GM18519 (cell line): Measurements from ENCODE around the gene PSMC3IP.

ENCODE experiments used
- ATAC-seq: cut with Tn5 transposase; IDR thresholded peaks from one replicate; pipeline ENCODE4 v1.9.1; 2021; ENCODE audit warnings: mild to moderate bottlenecking, moderate library complexity; ENCODE audit not compliant: unreplicated experiment, low FRiP score

Gene PSMC3IP

GRCh38 chr17:42586514-42587230 is 9.1 kb upstream of the PSMC3IP start:
- ATAC-seq, result no peak

DNA sequence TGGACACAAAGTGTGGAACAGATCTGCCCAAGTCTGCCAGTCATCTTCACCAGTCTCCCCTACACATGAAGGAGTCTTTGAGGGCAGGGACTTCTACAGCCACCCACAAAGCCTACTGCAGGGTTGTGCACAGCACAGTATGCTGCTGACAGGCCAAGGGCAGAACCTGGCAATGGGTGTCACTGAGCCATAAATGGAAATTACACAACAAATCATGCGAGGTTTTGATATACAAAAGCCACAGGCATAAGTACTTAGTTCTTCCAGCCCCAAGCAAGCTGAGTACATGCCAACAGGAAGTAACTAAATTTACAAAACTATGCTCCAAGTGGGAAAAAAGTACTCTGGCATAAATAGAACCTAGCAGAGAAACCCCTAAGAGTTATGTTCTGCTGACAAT is 7.8 kb upstream of the PSMC3IP start:
- no peak for ATAC-seq

- ATAC-seq, result no peak
These were observed 7.4 kb upstream of the PSMC3IP start for GRCh38 chr17:42584880-42585279.

GRCh38 chr17:42581744-42582270 is 4.3 kb upstream of the PSMC3IP start:
- no peak for ATAC-seq

DNA sequence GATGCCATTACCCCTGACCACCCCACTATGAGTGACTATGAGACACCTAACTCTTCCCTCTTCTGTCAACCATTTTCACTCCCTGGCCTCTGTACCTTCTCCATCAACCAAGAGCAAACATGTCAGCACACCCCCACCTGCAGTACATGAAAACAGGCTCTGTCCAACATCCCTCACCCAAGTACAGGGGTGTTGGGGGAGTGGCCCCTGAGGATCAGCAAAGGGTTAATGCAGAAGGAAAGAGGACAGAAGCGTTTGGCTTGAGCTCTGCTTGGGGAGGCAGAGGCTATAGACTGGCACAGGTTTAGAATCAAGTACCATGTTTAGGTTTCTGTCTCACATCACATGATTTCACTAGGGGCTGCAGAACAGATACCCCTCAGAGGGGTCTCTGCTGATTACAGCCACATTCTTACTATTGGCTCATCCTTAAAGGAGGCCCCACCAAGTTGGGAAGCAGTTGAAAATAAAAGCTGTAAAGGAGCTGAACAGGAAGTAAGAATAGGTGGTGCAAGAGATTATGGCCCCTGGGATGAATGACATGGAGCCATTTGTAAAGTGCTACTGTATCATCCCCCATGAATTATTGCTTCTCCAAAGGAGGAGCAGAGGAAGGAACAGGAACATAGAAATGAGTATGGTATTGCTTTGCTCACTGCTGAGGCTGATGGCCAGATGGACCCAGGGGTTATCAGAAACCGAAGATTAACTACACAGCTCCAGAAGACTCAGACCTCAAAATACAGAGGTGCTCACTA is 2.4 kb upstream of the PSMC3IP start:
- ATAC-seq, result no peak

- no peak for ATAC-seq
These were observed 847 bp upstream of the PSMC3IP start for GRCh38 chr17:42578282-42578869.

DNA sequence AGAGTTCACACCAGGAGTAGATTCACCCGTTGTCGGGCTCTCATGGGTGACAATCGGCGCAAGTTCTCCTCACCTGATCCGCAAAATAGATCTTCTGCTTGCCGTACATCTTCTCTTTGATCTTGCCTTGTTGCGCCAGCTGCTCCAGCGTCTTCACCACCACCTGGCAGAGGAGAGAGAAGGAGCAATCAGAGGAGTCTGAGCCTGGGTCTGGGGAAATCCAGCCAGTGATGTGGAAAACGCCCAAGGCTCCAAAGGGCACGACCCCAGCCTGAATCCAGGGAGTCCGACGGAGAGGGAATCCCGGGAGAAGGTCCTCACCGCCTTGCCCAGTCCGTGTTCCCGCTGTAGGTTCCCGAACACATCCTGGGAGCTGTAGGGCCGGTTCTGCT is 393 bp downstream of the PSMC3IP start:
- ATAC-seq, result no peak

DNA sequence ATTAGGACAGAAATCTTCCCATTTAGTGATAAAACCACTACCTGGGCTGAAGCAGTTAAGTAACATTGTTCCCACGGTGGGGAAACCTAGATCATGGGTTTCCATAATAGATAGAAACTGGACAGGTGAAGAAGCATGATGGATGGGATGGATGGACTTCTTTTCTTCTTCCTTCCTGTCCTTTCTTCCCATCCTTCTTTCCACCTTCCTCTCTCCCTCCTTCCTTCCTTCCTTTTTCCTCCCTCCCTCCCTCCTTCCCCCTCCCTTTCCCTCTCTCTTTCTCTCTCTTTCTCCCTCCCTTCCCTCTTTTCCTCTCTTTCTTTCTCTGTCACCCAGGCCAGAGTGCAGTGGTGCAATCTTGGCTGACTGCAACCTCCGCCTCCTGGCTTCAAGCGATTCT is 3.1 kb downstream of the PSMC3IP start:
- no peak for ATAC-seq

GRCh38 chr17:42573095-42573494 is 4.4 kb downstream of the PSMC3IP start:
- no peak for ATAC-seq

GRCh38 chr17:42571435-42572225 is 5.9 kb downstream of the PSMC3IP start:
- no peak for ATAC-seq

DNA sequence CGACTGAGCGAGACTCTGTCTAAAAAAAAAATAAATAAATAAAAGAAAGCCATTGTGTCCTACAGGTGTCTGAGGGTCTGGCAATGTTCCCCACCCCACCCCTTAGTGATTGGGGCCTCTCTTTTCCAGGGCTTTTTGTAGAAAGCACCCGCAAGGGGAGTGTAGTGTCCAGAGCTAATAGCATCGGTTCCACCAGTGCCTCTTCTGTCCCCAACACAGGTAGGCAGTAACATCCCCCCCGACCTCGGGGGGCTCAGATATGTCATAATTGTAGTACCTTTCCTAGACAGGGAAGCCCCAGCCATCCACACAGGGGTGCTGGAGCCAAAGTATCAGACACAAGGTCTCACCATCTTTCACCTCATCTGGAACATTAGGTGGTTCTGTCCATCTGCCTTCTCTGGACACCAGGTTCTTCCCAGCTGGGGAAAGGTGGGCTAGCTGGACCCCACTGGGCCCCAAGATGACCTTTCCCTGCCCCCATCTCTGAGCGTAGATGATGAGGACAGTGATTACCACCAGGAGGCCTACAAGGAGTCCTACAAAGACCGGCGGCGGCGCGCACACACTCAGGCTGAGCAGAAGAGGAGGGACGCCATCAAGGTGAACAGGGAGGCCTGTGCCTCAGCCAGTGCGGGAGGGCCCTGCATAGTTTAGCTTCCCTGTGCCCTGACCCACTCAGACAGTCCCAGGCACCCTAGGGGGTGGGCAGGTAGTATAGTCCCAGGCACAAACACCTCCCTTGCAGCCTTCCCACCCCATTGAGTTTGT is 9.0 kb downstream of the PSMC3IP start:
- no peak for ATAC-seq

DNA sequence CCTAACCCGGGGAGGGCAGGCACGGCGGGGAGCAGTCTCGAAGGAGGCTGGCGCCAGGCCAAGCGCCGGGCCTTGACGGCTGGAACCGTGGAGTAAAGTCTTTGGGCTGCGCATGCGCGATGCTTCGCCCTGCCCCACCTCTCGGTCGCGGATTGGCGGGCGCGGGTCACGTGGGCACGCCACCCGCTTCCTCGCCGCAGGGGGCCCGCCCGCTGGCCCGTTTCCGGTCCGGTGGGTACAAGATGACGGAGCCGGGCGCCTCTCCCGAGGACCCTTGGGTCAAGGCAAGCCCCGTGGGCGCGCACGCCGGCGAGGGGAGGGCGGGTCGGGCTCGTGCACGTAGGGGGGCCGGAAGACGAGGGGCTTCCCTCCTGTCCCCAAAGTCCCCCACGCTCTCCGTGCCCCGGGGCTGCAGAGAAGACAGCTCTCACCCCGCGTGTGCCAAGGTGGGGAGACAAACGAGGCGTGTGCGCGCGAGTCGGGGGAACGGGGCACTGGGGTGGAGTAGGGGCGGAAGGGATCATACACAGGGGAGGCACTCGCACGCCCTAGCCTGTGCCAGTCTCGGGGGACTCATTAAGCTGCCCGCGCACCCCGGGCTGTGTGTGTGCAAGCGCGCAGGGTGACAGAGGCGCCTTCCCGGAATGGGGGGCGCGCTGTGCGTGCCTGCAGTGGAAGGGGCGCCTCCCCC is 10.5 kb downstream of the PSMC3IP start, which contains the start of gene MLX:
MLX (plus strand) TSS at position 218 of the 691 bp plus-strand sequence; CDS start at position 243, 25 bp downstream.
- ATAC-seq, result no peak

- no peak for ATAC-seq
These were observed 11.2 kb downstream of the PSMC3IP start for GRCh38 chr17:42566215-42566882.

DNA sequence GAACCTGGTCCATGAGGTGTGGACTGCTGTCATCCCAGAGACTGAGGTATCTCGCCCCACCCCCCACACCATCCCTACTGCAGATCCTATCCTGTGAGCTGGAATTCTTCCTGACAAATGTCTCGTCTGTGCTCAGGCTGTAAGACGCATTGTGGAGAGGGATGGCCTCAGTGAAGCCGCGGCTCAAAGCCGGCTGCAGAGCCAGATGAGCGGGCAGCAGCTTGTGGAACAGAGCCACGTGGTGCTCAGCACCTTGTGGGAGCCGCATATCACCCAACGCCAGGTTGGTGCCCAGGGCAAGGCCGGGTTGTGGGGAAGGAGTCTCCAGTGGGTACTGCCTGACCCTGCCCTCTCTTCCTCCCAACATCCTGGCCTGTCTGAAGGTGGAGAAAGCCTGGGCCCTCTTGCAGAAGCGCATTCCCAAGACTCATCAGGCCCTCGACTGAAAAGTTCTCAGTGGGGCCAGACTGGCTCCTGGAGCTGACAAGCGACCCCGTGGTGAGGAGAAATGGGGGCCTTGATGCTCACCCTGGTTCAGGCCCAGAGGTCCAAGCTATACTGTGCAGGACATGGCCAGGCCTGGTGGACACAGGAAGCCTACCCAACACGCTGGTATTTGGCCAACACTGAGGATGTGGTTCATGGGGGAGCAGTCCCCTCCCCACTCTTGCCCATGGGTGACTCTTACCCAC is 11.9 kb downstream of the PSMC3IP start:
- no peak for ATAC-seq

DNA sequence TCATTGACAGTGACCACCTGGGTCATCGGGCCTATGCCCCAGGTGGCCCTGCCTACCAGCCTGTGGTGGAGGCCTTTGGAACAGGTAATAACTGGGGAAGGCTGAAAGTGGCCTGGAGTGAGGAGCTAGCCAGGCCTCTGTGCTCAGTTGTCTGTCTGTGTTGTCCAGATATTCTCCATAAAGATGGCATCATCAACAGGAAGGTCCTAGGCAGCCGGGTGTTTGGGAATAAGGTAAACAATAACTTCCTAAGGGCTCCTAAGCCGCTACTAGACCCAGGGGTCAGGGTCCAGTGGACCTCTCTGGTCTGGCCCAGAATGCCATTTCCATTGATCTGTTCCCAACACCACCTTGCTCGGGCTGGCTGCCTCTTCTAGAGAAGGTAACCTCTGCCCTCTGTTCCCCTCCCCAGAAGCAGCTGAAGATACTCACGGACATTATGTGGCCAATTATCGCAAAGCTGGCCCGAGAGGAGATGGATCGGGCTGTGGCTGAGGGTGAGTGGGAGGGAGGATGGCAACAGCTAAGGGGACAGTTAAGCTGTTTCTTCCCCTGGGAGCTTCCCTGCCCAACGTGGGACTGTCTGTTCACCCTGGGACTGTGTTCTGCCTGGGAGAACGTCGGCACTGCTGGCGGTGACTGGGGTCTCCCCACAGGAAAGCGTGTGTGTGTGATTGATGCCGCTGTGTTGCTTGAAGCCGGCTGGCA is 12.6 kb downstream of the PSMC3IP start:
- ATAC-seq, result no peak

DNA sequence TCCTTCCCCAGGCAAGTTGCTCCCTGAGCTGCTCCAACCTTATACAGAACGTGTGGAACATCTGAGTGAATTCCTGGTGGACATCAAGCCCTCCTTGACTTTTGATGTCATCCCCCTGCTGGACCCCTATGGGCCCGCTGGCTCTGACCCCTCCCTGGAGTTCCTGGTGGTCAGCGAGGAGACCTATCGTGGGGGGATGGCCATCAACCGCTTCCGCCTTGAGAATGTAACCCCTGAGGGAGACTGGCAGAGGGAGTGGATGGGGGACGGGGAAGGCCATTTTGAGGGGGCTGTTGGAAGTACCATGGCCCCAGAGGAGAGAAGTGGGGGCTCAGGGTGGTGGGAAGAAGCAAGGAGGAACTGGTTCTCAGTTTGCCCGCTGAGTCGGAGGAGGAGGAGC is 13.6 kb downstream of the PSMC3IP start:
- no peak for ATAC-seq

DNA sequence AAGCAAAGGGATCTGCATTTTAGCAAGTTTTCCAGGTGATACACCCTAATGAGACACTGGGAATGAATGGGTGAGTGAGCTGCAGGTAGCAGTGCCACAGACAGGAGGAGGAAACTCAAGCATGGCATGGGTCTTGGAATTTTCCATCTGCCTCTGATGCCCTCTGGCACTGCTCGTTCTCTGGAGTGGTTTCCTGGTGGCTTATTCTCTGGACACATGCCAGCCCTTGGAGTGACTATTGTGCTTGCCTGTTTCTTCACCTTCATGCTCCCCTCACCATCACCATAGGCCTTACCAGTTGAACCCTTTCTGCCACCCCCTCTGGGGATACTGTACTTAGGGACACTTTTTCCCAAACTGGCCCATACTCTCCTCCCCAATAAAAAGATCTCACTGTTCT is 14.0 kb downstream of the PSMC3IP start:
- ATAC-seq, result no peak

- ATAC-seq, result no peak
These were observed 14.4 kb downstream of the PSMC3IP start for GRCh38 chr17:42563143-42563509.
